ENCODE results near the gene PIK3C2G.

Gene PIK3C2G

DNA sequence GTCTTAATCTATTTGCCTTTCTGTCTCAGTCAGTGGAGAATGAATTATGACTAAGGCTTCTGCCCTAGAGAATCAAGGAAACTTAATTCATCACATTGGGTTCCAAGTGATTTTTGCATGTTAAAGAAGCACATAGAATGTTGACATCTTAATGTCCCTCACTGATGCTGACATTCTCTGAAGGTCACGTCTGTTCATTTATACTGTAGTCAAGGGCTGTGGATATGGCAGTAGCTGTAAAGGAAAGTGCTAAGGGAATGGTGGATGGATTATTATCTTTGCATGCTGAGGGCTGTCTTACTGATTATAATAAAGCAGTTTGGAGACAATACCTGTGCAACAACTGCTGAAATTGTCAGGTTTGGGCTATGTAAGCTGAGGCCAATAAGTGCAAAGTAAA lies 315.3 kb downstream of the PIK3C2G start:
- TF ChIP-seq, protein P1, sequence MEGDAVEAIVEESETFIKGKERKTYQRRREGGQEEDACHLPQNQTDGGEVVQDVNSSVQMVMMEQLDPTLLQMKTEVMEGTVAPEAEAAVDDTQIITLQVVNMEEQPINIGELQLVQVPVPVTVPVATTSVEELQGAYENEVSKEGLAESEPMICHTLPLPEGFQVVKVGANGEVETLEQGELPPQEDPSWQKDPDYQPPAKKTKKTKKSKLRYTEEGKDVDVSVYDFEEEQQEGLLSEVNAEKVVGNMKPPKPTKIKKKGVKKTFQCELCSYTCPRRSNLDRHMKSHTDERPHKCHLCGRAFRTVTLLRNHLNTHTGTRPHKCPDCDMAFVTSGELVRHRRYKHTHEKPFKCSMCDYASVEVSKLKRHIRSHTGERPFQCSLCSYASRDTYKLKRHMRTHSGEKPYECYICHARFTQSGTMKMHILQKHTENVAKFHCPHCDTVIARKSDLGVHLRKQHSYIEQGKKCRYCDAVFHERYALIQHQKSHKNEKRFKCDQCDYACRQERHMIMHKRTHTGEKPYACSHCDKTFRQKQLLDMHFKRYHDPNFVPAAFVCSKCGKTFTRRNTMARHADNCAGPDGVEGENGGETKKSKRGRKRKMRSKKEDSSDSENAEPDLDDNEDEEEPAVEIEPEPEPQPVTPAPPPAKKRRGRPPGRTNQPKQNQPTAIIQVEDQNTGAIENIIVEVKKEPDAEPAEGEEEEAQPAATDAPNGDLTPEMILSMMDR (IDR thresholded peaks at IDR 0.05): no peak

DNA sequence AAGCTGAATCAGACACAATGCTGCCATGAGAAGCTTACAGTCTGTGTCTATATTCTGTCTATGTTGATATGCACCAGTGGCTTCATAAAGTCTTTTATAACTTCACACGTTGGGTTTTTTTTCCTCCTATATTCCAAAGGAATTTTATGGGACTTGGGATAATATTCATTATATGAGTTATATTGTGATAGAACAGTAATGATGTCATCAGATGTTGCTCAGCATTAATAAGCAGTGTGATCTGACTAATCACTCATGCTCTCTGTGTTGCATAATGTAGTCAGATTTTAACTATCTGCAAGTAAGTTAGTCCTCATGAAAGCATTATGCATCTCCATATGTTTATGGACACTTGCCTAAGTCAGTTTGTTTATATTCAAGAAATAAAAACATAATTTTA lies 316.9 kb downstream of the PIK3C2G start:
- TF ChIP-seq, protein P1 (IDR thresholded peaks at IDR 0.05): no peak

DNA sequence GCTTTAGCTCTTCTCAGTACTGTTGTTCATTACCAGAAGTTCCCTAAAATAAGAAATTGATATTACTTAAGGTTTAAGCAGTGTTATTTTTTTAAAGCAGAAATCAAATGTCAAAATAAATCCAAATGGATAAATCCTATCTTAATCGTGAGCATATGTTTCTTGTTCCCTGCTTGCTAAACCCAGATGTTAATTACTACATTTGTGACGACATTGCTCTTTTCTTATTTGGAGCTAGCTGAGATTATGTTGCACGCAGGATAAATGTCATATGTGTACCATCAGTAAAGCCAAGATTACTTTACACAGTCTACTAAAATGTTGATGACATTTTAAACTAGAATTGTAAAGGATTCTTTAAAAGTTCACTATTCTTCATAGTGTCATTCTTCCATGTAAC lies 319.0 kb downstream of the PIK3C2G start:
- TF ChIP-seq, protein P1 (IDR thresholded peaks at IDR 0.05): no peak

DNA sequence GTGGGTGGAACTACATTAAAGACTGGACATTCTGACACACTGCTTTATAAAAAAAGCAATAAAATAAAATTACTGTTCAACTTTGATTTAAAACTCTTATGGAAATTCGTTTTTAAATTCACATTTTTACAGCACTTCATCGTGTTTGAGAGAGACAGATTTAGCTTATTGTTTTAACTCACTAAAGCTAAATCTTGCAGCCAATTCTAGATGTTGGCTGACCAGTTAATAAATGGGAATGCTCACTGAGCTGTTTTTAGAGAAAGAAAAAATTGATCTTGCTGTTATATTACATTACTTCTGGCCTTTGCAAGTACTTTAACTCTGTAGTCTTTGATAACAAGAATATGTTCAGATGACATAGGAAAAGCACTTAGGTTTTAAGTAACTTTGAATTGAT lies 319.4 kb downstream of the PIK3C2G start:
- TF ChIP-seq, protein P1 (IDR thresholded peaks at IDR 0.05): no peak

DNA sequence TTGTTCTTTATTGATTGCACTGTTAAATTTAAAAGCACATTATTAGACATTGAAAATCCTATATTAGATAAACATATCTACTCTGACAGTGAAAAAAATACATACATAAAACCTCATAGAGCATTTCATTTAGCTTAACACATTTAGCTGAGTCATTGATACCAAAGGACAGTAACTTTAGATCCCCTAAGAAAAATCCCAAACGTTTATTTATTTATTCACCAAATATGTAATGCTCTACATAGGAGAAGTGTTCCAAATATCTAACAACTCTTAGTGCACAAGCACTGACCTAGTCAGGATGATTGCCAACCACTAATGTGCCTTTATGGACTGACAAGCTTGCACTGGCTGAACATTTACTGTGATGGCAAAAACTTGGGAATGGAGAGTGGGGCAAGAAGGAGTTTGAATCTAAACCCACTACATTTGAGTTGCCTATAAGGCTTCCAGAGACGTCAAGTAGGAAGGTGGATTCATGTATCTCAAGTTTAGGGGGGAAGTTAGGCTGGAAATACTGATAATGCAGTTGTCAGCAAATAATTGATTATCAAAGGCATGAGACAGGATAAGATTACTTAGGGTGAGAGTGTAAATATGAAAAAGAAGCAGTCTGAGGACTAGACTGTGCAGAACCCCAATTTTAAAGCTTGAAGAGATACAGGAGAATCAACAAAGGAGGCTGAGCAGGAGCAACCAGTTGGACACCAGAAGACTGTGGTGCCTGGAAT lies 320.1 kb downstream of the PIK3C2G start:
- TF ChIP-seq, protein P1 (IDR thresholded peaks at IDR 0.05): no peak

DNA sequence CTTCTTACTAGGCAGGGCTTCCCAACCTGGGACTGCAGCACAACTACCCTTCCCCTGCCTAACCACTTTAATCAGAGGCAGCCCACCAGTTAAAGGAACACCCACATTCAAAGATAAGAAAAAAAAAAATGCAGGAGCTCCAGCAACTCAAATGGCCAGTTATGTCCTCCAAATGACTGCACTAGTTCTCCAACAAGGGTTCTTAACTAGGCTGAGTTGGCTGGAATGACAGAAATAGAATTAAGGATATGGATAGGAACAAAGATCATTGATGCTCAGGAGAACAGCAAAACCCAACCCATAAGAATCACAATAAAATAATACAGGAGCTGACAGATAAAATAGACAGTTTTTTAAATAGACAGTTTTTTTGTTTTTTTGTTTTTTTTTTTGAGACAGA lies 322.3 kb downstream of the PIK3C2G start:
- TF ChIP-seq, protein P1 (IDR thresholded peaks at IDR 0.05): no peak

DNA sequence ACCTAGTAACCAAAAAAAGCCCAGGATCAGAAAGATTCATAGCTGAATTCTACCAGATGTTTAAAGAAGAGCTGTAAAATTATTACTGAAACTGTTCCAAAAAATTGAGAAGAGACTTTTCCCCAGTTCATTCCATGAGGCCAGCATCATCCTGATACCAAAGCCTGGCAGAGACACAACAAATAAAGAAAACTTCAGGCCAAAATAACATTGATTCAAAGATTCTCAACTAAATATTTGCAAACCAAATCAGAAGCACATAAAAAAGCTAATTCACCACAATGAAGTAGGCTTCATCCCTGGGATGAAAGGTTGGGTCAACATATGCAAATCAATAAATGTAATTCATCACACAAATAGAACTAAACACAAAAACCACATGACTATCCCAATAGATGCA lies 325.3 kb downstream of the PIK3C2G start:
- TF ChIP-seq, protein P1 (IDR thresholded peaks at IDR 0.05): no peak

DNA sequence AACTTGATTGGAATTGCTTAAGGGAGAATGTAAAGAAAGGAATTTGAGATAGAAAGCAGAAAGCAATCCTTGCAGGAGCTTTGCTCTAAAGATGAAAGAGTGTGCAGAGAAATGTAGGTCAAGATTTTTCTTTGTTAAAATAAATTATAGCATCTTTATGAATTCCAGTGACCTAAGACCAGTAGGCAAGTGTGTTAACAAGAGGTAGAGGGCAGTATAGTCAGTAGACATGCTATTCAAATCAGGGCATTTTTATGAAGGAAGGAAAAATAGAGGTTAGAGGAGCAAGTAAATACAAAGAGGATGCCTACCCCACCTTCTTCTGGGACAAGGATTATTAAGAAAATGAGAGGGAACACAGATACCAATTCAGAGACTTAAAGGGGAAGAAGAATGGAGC lies 328.0 kb downstream of the PIK3C2G start:
- TF ChIP-seq, protein P1 (IDR thresholded peaks at IDR 0.05): no peak

Measured in LNCAP (cell line).